ENCODE results near the gene LRRC14B.

GRCh38 chr5:155651-156410, 35.5 kb upstream of the LRRC14B start:
- TF ChIP-seq CTCF (IDR thresholded peaks at IDR 0.05) (no peak), POLR2A (IDR thresholded peaks at IDR 0.05) (no peak)
